GM12801 (cell line): ENCODE data around the gene LRP4.

ENCODE experiments used
- TF ChIP-seq, protein P1 (sequence below): IDR thresholded peaks from one replicate; pipeline ENCODE4 v1.5.1; 2011; ENCODE audit warnings: control low read depth; ENCODE audit not compliant: insufficient read length; ENCODE audit errors: extremely low read depth

LRP4 gene

DNA sequence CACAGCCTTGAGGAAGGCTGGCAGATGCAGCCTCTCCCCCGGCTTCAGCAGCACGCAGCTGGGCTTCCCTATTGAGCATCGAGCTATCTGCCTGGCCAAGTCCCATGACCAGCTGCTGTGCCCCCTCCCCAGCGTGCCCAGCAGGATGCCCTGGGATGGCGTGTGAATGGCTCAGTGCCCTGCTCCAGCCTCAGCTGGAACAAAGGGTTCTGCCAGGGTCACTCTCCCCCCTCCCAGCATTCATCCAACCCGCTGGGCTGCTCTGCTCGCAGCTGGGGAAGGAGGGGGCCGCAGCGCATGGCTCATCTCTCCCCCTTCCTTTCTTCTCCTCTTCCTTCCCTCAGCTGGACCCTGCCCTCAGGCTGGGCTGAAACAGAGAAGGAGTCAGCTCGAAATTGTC is 14.5 kb downstream of the LRP4 start:
- TF ChIP-seq, protein P1, sequence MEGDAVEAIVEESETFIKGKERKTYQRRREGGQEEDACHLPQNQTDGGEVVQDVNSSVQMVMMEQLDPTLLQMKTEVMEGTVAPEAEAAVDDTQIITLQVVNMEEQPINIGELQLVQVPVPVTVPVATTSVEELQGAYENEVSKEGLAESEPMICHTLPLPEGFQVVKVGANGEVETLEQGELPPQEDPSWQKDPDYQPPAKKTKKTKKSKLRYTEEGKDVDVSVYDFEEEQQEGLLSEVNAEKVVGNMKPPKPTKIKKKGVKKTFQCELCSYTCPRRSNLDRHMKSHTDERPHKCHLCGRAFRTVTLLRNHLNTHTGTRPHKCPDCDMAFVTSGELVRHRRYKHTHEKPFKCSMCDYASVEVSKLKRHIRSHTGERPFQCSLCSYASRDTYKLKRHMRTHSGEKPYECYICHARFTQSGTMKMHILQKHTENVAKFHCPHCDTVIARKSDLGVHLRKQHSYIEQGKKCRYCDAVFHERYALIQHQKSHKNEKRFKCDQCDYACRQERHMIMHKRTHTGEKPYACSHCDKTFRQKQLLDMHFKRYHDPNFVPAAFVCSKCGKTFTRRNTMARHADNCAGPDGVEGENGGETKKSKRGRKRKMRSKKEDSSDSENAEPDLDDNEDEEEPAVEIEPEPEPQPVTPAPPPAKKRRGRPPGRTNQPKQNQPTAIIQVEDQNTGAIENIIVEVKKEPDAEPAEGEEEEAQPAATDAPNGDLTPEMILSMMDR = no peak

DNA sequence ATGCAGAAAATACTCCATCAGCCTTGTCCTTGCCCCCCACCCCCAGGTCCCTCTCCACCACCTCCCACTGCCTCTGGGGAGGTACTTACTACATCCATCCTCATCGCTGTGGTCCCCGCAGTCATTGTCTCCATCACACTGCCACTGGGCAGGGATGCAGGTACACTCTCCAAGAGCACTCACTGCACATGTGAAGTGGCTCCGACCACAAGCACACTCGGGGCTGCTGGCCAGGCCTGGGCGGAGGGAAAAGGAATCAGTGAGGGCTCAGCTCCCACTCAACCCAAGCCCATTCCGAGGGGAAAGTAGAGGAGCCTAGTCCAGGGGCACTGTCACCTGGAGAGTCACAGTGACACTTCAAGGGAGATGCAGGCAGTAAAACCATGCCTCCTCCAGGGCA is 15.7 kb downstream of the LRP4 start:
- TF ChIP-seq, protein P1 = no peak

- TF ChIP-seq, protein P1 = no peak
Observed at GRCh38 chr11:46901156-46901555, 17.2 kb downstream of the LRP4 start.

DNA sequence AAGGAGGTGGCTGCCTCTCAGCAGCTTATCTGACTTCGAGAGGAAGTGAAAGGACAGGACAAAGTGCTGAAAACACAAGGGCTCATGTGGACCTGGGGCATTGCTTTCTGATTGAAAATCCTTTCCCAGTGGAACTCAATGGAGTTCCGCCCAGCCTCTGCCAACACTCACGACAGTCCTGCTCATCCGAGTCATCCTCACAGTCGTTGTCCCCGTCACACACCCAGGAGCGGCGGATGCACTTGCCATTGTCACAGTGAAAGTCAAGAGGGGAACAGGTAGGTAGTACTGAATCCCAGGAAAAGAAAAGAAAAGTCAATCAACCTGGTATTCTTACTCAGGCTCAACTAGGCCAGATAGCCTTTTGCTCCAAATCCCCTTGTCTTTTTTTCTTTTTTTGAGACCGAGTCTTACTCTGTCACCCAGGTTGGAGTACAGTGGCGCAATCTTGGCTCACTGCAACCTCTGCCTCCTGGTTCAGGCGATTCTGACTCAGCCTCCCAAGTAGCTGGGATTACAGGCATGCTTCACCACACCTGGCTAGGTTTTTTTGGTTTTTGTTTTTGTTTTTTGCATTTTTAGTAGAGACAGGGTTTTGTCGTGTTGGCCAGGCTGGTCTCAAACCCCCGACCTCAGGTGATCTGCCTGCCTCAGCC is 18.1 kb downstream of the LRP4 start:
- TF ChIP-seq, protein P1 = no peak

GRCh38 chr11:46899501-46900025 is 18.8 kb downstream of the LRP4 start:
- TF ChIP-seq, protein P1 = no peak

DNA sequence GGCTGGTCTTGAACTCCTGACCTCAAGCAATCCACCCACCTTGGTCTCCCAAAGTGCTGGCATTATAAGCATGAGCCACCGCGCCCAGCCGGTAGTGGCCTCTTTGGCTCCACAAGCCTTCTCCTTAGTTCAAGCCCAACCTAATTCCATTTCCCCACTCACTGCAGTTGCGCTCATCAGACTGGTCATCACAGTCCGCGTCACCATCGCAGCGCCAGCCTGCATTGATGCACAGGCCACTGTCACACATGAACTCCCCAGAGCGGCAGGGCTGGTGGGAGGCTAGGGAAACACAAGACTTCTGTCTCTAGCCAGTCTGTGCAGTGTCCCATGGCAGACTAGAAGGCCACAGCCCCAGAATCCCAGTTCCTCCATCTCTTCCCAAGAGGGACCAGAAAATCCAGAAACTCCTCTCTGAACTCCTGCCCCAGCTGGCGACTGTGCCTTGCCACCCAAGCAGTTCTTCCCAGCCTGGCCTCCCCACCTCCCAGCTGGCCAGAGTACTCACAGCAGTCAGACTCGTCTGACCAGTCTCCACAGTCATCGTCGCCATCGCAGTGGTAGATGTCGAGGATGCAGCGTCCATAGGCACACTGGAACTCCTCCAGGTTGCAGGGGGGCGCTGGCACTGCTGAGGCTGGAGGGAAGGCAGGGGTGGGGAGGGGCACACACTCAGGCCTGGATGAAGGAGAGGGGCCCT is 19.8 kb downstream of the LRP4 start:
- TF ChIP-seq, protein P1 = no peak

GRCh38 chr11:46896719-46897406 is 21.5 kb downstream of the LRP4 start:
- TF ChIP-seq, protein P1 = no peak
